NCI-H2171 treated with DMSO at 0.1 percent for 48 hours (cell line): ENCODE data around the gene TMIGD3.
"Not testable (repeated sequence)": the region's sequence is repeated elsewhere in the genome, so short reads cannot be mapped to it uniquely, and the experiment has no call there.

Source experiments
- DNase-seq: peaks from one replicate; lab custom pipeline; 2025; lab: John Stamatoyannopoulos, UW

TMIGD3 gene

DNA sequence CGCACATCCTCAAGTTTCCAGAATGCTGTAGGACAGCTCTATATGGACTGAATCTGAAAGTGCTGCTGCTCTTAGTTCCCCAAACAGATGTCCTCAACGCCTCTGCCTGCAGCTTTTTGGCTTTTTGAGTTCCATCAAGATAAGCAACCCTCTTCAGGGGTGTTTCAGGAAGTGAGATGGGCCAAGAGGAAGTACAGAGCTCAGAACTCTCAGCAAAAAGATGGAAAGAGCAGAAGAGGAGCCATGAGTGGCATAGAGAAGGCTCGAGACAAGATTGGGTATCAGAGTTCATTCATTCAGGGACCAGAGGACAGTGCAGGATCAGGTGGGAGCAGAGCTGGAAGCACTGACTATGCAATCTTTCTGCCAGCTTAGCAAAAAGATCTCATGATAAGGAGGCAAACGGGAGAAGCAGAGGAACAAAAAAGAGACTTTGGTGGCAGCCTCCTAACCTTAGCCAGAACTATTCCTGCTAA is at the start of gene TMIGD3, which contains the start of gene ADORA3:
TSS of gene TMIGD3 (minus strand) at position 49 of the 476 bp plus-strand sequence. CDS start 279 bp downstream, outside the sequence.
TSS of gene ADORA3 (minus strand) at position 49 of the 476 bp plus-strand sequence. CDS start 279 bp downstream, outside the sequence.
- no peak for DNase-seq

DNA sequence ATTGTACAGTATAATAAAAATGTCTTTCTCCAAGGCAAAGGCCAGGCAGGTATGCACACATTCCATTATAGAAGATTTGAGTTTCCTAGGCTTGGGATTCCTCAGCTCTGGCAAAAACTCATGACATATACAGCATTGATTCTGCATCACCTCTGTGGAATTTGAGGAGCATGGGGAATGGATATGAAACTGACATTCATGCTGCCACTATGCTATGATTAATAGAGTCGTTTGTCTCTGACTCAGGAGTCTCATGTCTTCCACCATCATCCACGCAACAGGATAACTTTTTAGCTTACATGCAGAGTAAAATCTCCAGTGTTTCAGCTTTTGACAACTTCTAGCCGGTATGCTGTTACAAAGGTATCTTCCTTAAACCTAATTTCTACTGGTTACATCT is 49.8 kb upstream of the TMIGD3 start:
- DNase-seq = no peak

DNA sequence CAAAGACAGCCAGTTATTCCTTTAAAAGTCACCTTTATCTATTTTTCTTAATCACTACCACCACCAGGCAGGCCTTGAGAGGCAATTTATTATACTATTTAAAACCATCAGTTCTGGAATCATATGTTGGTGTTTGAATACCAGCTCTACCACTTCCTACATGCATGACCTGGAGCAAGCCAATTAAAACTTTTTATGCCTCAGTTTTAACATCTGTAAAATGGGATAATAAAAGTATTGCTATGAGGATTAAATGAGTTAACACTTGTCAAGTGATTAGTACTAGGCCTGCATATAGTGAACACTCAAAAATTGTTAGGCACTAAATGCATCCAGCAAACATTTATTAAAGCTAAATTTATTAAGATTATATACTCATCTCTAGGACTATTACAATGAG is 49.2 kb upstream of the TMIGD3 start:
- no peak for DNase-seq

- no peak for DNase-seq
These were observed 48.4 kb upstream of the TMIGD3 start for GRCh38 chr1:111551623-111552411.

DNA sequence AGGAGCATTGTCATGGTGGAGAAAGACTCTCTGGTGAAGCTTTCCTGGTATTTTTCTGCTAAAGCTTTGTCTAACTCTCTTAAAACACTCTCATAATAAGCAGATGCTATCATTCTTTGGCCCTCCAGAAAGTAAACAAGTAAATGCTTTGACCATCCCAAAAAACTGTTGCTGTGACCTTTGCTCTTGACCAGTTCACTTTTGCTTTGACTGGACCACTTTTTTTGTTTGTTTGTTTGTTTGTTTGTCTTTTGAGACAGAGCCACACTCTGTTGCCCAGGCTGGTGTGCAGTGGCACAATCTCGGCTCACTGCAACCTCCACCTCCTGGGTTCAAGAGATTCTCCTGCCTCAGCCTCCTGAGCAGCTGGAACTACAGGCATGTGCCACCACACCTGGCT is 44.4 kb upstream of the TMIGD3 start:
- not testable (repeated sequence) for DNase-seq

- no peak for DNase-seq
These were observed 38.8 kb upstream of the TMIGD3 start for GRCh38 chr1:111542187-111542586.

- no peak for DNase-seq
These were observed 38.3 kb upstream of the TMIGD3 start for GRCh38 chr1:111541721-111542120.

- no peak for DNase-seq
These were observed 37.5 kb upstream of the TMIGD3 start for GRCh38 chr1:111540928-111541327.

DNA sequence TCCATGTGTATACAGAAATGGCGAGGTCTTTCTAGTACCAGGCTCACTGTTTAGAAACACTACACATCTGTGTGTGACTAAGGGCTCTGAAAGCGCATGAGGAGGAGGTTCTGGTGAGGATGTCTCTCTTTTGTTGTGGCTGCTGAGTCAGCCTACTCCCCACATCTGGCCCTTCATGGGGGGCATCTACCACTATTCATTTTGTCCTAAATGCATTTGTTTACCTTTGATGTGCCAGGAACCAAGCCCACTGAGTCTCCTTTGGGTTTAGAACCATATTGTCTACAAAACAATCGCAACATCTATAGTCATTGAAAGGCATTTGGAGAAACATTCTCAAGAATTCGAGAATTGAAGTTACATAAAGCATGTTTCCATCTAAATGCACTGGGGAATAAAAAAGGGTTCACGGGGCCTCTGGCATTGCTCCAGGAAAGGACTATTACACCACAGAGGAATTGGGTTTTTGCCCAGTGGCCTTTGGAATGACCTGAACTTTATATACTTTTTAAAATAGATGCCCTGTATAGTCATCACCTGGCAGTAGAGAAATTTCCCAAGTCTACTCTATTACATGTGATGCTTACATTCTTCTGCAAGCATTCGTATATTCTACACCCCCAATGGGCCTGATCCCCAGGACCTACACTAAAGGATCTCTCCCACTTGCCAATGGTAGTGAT is 35.1 kb upstream of the TMIGD3 start:
- no peak for DNase-seq

GRCh38 chr1:111535256-111536191 is 32.1 kb upstream of the TMIGD3 start:
- no peak for DNase-seq

GRCh38 chr1:111520053-111520452 is 16.6 kb upstream of the TMIGD3 start:
- no peak for DNase-seq

DNA sequence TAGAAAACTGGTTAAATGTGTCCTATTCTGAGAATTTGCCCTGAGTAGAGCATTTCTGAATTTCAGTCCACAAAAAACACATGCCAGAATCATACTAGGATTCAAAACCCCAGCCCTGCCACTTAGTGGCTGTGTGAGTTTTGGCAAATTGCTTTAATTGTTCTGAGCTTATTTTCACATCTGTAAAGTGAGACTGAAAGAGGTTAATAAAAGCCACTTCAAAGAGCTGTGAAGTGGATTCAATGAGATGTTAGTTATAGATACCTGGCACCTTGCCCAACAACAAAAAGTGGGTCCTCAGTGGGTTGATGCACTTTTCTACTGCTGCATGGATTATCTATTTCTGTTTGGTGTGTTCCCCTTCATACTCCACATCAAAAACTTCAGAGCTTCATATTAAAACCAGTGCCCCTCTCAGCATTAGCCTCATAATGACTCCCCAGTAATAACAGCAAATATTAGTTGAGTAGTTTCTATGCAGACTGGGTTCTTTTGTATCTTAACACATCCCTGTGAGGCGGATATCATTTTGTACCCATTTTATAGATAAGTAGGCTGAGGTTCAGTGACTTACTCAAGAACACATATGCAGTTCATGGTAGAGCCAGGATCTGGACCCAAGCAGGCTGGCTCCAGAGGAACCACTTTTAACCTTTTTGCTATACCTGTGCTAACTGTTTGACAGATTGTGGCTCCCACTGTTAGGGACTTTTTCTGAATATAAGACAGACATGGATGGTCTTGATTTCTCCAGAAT is 14.2 kb upstream of the TMIGD3 start:
- DNase-seq = peak; percentile 26

DNA sequence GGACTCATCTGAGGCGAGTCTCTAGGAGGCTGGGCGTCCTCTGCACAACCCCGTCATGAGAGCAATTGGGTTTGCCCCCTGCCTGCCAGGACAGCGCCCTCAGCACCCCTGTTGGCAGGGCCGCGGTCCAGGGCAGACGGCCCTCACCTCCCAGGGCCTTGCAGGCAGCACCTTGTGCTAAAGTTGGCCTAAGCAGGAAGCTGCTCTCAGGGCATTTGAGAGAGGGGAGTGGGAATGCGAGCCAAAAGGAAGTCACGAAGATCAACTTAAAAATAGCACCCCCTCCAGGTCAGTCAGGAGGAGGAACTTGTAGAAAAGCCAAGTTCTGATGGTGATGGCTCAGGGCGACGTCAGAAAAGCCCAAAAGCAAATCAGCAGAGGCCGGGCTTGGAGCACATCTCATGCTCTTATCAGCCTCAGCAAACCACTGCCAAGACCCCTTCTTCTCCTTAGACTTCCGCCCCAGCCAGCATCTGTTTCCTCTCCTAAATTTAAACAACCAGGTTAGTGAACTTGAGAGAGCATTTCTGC is 12.6 kb upstream of the TMIGD3 start:
- DNase-seq = no peak

DNA sequence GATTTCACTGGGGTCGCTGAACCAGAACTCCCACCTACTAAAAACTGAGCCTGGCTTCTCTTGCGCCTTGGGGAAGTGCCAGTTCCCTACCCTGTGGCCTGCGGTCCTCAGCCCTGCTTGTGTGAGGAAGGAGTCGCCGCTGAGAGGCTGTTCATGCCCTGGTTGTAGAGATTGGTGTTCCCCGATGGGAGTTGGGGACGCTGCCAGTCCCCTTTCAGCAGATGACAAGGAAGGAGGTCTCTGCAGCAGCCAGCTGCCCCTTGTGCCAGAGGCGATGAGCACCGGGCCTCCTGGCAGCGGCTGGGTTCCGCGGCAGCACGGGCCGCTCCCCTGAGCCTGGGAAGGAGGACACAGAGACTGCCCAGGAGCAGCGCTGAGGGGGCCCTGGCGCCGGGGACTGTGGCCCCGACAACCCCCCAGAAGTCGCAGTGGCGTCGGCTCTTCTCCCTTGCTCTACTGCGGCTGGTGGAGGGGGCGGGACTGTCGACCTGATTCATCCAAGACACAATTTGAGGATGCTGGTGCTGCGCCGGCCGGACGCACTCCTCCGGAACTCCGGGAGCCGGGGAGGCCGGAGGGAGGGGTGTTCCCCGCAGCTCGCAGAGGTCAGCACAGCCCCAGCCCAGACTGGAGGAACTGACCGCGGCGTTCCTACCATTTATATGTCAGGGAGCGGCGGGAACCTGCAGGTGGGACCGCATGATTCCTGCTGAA is 12.0 kb upstream of the TMIGD3 start:
- DNase-seq = no peak

DNA sequence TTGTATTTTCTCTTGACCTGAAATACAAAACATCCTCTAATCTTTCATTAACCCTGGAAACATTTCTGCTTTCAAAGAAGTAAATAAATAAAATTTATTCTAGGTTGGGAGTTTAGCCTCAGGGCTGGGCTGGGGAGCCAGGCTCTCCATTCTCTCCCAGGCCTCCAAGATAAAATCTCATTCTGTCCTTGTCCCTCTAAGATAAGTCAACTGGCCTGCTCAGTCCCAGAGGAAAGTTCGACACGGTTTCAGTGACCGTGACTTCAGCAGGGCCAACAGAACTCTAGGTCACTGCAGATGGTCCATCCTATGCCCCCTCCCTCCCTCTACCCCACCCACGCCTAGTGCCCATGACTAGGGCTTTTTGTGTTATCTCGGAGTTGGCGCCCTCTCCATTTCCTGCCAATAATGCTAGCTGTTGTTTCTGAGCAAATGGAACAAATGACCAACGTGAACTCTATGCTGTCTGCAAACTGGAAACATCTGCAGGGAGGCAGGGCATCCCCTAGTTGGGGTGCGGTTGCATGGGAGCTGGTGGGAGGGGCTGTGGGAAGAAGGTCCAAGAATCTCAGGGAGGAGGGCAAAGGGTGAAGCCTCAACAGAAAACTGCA is 10.1 kb upstream of the TMIGD3 start:
- no peak for DNase-seq

DNA sequence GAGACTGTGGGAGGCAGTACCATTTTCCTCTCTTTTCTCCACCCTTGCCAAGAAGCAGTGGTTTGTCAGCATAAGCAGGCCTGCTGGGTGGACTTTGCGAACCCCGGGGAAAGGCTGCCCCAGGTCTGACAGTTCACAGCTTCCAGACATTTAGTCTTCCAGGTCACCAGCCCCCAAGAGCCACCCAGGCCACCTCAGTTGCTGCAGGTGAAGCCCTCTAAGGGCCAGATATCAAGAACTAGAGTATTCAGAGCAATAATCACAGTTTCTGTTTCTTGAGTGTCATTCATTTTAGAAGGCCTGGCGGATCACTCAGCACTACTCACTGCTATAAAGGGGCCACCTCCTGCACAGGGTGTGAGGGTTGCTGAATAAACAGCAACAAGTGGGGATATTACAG is 9.5 kb upstream of the TMIGD3 start:
- DNase-seq = no peak

DNA sequence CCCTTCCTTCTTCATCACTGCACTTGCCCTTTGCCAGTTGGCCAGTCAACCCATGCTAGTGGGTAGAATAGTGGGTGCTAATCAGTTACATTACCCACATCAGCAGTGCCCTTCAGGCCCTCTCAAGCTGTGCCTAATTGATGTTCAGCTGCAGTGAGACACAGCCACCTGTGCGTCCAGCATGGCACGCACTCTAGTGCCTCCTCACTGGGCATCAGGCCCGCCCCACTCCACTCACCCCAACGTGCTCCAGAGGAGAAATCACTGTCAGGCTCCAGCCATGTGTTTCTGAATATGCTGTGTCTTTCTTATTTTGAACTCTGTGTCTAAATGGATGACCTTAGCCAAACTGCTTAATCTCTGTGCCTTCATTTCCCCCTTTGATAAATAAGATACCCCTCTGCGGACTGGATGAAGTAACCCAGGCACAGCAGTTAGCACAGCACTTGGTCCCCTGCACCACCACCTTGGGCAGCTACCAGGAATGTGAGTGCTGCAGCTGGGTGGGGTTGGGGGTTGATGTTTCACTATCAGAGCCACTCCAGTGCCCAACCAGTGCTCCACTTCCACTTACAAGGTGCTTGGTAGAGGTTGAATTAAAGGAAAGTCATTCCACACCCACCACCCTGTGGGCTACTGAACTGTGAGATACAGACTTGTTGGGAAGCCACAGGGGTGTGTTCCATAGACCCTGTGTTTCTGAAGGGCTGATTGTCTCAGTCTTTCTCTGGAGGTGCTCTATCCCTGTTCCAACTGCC is 8.9 kb upstream of the TMIGD3 start:
- DNase-seq = no peak

DNA sequence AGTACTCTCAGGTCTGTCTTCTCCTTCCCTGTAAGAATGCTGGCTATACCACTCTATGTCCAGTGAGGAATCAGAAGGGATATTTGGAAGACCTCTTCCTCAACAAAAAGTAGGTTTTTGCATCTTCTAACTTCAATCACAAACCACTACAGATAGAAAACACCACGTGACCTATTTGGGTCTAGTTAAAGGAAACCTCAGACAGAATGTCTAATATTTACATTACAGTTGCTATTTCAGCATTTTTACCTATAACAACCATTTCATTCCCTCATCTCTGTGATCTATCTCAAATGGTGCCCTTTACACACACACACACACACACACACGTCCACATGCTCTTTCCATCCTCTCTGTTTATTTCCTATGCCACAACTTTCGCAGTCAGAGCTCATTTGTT is 7.9 kb upstream of the TMIGD3 start:
- DNase-seq = no peak

- DNase-seq = no peak
These were observed 6.6 kb upstream of the TMIGD3 start for GRCh38 chr1:111509997-111510375.
